Stimulated activated CD4-positive, alpha-beta T cell treated with anti-CD3 and anti-CD28 coated beads, Interleukin-15, amount 100 ng/mL, for 1 hour (primary cell): ENCODE results near the gene OTOS.

Source experiments
- DNase-seq, 2 donors: peaks; one replicate each; pipeline ENCODE4 v3.0.0-alpha.2; 2020; ENCODE audit warnings: low read depth in 1 of 2, low spot score in 1 of 2

OTOS gene

DNA sequence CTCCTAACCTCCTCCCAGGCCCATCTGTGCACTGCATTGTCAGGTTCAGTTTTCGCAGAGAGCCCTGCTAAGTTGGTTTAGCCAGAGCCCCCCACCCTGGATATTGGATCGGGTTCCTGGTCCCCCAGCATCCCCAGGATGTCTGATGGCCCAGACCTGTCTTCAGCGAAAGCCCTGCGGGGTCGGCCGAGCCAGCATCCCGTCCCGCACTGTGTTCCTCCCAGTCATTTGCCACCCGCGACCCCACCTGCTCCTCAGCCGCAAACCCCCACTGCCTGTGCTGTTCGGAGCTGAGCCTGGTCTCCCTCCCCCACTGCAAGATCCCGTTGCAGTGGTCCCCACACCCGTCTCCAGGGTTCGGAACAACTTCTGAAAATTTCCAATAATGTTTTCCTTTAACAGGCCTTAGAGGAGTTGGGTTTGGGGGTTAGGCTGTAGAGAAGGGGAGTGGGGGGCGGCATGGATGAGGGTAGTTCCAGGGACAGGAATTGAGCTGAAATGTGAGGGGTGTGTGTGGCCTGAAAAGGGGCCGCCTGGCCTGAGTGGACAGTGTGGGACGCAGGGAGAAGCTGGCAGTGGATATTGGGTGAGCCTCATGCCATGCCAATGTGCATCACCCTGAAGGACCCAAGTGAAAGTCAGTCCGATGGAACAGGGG lies 2.7 kb downstream of the OTOS start:
- no peak for DNase-seq

DNA sequence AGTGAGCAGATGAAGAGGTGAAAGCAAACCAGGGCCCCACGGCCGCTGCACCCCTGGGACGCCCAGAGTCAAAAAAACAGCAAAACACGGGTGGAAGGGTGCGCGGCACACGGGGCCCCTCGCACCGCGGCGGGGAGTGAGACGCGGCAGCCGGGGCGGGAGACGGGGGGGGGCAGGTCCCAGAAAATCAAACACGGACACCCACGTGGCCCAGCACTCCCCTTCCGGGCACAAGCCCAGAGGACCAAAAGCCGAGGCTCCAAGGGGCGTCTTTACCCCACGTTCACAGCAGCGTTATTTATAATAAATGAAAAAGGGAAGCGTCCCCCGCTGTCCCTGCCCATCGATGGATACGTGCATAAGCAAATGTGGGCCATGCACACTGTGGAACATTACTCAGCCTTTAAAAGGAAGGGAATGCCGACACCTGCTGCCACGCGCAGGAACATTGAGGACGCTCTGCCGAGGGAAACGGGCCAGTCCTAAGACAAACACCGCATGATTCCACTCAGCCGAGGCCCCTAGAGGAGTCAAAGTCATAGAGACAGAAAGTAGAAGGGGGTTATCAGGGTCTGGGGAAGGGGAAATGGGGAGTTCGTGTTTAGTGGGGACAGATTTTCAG lies 3.7 kb downstream of the OTOS start:
- DNase-seq = peak in 1 of 2 donors; percentile 26

DNA sequence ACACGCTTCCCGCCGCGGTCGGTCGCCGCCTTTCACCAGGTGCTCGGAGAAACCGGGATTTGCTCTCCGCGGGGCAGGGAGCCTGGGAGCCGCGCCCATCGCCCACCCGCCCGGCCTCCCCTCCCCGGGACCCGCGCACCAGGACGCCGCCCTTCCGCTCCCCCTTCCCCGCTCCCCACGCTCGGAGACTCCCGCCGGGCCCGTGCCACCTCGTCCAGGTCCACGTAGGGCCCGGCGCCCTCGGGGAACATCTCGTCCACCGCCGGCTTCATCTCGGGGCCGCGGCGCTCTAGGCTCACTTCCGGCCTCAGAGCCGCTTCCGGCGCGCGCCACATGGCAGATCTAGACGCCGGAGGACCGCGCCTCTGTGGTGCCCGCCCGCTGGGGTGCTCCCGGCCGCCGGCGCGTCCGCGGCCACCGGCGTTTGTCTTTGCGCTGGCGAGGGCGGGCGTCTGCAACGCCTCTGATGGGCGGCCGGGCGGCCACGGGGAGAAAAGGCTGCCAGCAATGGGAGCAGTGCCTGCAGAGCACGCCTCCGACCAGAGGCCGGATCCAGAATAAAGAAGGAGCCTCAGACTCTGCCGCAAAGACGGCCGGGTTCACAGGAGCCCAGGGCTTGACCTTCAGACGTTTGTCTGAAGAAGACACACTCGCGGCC lies 4.3 kb downstream of the OTOS start, which contains the start of gene COPS9:
Gene COPS9 (minus strand): TSS at position 293 of the 658 bp plus-strand sequence. CDS start 21 bp downstream, at position 272.
- DNase-seq = peak; percentile 76 to 86

DNA sequence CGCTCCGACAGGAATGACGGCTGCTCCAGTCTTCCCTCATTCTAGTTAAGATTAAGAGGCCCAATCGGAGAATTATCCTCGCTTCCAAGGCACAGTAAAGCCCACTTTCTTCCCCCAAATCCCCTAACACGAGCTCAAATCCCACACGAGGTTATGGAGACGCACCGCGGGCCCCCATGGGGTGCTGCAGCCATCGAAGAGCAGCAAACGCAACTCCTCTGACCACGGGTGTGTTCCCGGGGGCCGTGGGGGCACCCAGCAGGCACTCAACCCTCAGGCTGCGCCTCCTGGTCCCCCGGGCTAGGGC lies 4.8 kb downstream of the OTOS start:
- no peak for DNase-seq

DNA sequence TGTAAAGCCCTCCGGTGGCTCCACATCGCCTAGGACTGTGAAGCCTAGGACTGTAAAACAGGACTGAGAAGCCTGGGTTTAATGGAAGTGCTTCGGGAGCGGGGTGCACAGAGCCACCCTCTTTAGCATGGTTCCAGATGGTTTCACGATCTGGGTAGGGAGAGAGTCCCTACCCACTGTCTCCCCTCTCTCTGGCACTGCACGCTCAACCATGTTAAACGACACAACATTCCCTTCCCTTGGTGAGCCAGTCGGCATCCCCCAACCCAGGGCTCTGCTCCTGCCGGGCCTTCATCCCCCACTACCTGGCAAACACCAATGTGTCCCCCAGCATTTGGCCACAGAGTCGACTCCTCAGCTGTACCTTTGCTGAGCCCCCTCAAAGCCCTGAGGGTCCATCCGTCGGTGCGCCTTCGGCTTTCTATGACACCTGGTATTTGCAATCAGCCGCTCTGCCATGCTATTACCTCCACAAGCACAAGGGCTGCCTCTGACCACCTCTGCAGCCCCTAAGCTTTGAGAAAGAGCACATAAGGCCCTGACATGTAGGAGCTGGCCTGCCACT lies 5.4 kb downstream of the OTOS start:
- no peak for DNase-seq

DNA sequence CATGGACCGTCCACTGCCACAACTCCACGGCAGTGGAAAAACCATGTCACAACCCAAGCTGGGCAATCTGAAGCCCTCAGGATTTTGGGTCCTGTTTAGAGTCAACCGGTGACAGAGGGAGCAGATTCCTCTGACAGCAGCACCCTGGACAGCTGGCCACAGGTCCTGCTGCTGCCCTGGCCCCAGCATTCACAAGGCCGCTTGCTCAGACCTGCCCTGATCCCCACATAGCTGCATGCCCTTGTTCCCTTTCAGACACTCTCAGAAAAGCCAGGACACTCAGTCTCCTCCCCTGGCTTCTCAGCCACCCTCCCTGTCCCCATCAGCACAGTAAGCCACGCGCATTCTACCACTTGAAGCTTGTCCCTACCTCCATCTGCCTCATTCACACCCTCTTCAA lies 6.0 kb downstream of the OTOS start:
- DNase-seq = no peak

DNA sequence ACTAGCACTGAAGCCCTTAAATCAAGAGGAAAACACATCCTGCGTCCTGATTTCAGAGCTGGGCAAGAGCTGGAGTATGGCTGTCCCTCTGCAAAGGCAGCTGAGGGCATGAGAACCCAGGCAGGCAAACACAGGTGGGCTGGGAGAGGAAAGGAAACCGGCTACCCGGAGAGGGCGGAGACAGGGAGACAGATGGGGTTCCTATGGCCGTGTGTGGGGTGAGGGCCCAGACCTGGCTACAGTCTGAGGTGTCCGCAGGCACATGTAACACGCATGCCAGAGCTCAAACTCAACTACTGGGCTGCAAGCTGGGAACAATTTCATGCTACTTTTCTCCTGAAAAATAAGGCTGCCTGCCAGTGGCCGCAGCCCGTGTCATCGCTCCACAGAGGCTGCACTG lies 7.1 kb downstream of the OTOS start:
- DNase-seq = no peak

DNA sequence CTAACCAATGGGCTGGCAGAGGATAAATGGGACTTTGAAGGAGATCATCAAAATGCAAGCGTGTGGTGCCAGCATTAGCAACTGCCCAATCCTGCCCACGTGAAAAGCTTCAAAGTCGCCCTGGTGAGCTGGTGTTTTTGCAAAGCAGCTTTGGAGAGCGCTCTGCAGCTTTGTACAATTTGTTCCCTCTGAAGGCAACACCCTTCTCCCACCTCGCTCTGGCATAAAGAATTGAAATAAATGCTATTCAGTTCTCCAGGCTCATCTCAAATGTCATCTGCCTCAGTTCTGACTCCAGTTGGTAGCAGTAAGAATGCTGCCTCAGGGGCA lies 7.8 kb downstream of the OTOS start:
- no peak for DNase-seq

DNA sequence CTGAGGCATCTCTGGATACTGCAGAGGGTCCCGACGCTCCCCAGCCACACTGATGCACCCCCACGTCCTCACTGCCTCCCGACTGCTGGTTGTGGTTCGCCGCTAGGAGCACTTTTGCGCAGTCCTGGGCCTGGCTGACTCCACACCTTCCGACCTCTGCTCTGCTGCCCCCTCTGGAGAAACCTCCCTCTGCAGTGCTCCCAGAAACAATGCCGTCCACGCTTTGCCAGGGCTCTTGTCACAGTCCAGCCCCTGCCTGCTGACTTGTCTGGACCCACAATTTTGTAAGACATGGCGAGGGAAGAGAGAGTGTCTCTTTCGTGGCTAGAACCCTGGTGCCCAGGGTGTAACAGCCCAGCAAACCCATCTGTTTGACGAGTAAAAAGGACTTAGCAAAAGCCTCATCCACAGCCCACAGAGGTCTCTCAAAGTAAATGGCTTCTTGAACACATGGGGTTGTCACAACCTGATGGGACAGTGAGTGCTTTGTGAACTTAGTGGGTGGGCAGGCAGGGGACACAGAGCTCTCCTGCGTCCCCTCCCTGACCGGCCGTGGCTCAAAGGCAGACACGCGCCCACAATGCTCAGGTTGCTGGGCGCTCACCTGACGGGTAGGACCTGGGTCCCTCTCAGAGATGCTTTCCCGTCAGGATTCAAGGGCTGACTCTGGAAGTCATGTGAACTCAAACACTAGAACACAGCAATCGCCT lies 8.4 kb downstream of the OTOS start:
- DNase-seq = no peak

DNA sequence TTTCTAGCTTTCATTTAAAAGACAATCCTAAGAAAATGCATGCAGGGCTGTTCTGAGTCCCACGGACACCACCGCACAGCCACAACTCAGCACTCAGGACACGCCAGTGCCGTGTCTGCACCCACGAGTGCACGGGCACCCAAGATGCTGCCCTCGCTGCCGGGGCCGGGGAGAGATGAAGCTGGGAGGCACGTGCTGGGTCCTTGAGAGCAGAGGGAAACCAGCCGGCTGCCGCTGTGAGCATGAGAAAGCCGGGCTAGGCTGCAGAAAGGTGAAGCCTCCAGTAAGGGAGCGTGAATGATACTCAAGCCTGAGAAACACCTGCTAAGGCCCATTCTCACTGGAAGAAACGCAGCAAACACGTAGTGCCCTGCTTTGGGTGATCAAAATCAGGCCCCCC lies 9.2 kb downstream of the OTOS start:
- no peak for DNase-seq

DNA sequence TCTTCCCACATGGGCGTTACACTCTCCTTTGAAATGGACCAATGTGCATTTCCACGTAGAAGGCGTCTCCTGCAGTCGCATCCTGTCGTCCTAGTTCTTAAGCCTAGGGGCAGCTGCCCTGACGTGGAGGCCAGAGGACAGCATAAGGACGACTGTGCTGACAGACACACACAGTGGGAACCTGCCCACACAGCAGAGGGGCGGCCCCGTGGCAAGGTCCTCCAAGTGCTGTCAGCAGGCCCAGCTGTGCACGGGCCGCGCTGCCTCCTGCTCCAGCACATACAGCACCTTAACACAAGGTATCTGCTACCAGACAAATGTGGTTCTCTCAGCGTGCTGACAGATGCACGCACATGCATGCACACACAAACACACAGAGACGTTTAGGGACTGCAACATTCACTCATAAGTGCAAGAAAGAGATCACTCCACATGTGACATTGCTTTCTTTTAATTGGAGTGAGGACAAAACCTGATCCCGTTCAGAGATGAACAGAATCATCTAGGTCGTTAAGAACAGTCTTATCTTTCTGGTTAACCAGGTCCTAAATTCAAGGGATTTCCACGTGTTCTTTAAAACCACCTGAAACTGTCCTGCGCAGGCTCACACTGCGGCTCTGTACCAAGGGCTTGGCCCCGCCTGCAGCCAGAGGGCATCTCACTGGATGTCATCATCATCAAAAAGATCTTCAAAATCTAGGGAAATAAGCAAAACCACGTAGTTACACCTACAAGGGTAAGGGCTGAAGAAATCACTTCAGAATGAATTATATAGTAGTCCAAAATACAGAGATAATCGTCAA lies 9.9 kb downstream of the OTOS start:
- no peak for DNase-seq

DNA sequence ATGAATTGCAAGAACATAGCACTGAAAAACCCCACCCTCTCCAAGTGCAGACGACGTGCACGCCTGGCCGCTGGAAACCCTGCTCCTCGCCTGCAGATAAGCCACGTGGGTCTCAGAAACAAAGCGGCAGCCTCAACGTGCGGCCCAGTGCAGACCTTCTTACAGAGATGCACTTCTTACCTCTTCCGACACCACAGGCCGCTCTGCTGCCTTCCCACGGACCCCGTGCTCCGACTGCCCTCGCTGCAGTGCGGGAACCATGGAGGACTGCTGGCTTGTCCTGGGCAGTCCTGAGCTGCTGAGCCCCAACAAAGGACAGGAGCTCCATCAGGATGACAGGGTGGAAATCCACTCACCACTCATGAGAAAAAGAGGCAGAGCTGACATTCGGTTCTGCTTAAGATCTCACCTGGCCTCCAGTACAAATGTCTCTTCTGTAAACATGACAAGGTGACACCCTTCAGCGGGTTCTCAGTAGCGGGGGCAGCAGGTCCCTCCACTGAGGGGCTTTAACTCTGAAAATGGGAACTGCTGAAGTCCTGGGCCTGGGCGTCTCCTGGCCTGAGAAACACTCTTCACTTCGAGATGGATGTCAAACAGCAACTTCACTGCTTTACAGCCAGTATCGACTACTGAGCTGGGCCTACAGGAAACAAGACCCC lies 10.6 kb downstream of the OTOS start:
- no peak for DNase-seq

DNA sequence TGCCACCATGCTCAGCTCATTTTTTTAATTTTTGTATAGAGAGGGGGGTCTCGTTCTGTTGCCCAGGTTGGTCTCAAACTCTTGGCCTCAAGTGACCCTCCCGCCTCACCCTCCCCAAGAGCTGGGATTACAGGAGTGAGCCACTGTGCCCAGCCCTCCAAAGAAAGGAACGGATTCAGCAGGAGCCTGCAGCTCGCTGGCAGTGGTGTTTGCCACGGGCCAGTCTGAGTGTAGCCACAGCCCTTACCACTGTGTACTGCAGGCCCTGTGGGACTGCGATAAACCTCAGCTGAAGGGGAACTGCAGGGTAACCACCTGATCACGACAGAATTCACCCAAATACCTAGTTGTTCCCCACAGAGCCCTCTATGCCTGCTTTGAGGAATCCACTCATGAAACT lies 11.1 kb downstream of the OTOS start:
- no peak for DNase-seq

DNA sequence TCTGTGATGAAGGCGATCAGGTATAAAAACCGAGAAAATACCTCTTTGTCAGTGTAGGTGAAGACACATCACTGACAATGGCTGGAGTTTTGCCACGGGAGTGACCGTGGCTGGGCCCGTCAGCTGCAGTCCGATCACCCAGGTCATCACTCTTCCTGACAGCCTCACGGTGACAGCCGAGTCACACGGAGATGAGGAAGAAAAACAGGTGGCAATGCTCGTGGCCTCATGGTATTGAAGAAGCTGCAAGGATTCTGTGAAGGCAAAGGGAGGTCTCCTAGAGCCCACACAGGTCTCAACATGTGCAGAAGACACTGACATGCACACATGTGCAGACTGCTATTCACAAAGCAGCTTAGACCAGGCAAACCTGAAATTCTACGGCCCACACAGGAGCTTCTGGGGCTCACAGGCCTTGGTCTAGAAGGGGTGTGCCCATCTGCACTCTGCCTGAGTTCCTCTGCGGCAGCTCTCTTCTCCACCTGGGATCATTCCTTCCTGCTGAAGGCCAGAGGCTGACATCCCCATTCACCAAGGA lies 11.8 kb downstream of the OTOS start:
- no peak for DNase-seq

DNA sequence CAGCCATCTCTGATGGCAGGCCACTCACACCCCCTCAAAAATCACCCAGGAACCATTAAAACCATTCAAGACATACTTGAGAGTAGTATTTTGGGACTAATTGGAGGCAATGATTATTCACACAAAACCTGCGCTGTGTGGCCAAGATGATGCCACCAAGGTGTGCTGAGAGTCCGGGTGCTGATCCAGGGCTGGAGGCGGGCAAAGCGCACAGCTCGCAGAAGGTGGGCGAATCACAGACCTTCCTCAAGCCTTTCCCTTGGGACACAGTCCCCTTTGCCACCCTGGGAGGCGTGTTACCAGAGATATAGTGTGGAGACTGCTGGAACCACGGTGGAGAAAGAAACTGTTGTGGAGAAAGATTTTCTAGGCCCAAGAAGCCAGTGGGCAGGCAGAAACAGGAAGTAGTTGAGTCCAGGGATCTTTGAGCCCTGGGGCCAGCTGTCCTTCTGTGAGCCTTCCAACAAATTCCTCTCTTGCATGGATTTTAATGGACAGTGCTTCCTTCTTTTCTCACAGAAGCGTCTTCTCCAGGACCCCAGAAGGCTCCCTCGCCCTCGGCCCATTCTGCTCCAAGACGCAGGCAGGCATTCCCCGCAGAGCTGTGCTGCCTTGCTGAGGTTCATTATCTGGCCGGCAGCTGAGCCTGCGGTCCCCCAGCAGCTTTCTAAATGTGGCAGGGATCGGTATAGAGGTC lies 12.4 kb downstream of the OTOS start:
- no peak for DNase-seq

DNA sequence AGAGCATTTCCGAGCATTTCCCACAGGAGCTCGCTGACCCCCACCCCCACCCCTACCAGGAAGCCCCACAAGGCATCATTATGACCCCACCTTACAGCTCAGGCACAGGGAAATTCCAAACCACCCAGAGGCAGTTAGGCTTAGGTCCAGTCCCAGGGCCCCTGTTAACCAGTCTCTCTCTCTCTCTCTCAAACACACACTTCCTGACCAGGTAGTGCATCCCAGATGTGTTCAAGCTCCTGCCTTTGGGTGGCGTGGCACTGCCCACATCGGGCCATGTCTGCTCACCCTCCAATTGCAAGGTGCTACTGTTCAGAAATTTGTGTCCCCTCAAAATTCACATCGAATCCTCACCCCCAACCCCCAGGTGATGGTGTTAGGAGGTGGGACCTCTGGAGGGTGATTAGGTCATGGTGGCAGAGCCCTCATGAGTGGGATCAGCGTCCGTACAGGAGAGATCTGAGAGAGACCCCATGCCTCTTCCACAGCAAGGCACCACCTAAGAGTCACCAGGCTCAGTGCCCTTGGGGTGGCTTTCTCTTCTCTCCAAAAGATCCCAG lies 13.2 kb downstream of the OTOS start:
- DNase-seq = no peak

DNA sequence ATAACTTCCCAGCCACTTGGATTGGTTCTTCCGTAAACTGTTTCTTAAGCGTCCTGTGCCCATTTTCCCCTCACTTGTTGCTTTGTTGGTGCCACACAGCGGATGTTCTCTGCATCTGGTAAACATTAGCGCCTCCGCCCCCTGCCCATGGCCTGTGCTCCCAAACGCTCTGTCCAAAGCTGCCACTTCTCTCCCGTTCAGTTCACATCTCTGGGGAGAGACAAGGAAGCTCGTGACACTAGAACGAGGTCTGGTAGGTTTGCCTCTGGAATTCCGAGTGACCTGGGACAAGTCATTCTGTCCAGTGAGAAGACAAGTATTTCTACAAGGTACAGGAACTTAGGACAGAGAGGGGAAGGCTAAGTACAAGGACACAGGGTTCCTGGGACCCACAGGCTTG lies 13.7 kb downstream of the OTOS start:
- no peak for DNase-seq

DNA sequence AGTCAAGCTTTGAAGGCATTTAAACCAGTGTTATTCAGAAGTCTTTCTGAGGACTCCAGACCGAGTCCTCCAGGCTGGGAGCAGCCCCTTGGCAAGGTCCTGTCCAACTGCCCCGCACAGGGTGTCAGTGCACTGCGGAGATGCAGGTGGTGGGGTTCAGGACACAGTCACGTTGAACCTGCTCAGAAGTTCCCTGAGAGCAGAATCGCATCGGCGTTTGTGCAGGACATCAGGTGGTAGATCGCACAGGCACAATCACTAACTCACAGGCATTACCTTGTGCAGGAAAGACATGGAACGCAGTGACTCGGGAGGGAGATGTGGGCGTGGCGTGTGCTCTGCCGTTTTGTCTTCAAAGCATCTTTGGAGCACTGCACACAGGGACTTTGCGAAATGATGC lies 14.7 kb downstream of the OTOS start:
- no peak for DNase-seq

DNA sequence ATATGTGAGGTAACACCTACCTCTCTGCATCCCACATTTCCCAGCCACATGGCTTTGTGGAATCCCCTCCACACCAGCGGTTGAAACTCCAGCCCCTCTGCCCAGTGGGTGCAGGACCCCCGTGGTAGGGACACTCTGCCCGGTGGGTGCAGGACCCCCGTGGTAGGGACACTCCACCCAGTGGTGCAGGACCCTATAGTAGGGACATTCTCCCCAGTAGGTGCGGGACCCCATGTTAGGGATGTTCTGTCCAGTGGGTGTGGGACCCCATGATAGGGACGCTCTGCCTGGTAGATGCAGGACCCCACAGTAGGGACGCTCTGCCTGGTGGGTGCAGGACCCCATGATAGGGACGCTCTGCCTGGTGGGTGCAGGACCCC lies 15.8 kb downstream of the OTOS start:
- DNase-seq = no peak
